Measurements from ENCODE around the gene GDPD5.

The GDPD5 gene

DNA sequence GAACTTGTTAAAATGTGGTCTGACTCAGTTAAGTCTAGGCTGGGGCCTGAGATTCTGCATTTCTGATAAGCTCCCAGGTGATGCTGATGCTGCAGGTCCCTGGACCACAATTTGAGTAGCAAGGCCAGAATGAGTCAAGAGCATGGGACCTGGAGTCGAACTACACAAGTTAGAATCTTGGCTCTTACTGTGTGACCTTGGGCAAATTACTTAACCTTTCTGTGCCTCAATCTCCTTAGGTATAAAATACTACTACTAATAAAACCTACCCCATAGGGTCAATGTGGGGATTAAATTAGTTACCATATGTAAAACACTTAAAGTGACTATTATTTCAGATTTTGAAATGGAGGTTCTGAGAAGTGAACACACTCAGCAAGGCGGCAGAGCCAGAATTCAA, 34.3 kb downstream of the GDPD5 start:
- Histone ChIP-seq H2AFZ (ENCODE audit: low read depth, low read length) (no peak overlapping the region), H3K79me2 (ENCODE audit: insufficient read depth, low read length) (no peaks in the 10 kb centered on the region), H3K9ac (ENCODE audit: low read depth, low read length) (no peak overlapping the region), H3K4me3 (ENCODE audit: low read depth in 1 of 2, low read length in 2 of 2) (no peak overlapping the region), H3K4me2 (ENCODE audit: insufficient read depth, low read length) (no peak overlapping the region), H3K27ac (ENCODE audit: low read length) (no peak overlapping the region), H3K9me3 (ENCODE audit: insufficient read depth, low read length, severe bottlenecking) (no peaks in the 10 kb centered on the region), H3K4me1 (ENCODE audit: insufficient read depth, low read length) (peaks cover 8% of the 10 kb centered on the region; the same call in 1 of the 2 replicates), H3K36me3 (ENCODE audit: insufficient read depth, low read length) (no peaks in the 10 kb centered on the region), H4K20me1 (ENCODE audit: insufficient read depth, low read length) (no peaks in the 10 kb centered on the region), H3K27me3 (ENCODE audit: insufficient read depth, low read length, poor library complexity) (no peaks in the 10 kb centered on the region)
- no peak for TF ChIP-seq CTCF (IDR thresholded peaks at IDR 0.05; ENCODE audit: borderline replicate concordance, extremely low read depth, low read length, poor library complexity, severe bottlenecking)
- TF ChIP-seq EZH2 (IDR thresholded peaks at IDR 0.05; ENCODE audit: borderline replicate concordance, low read depth, low read length, severe bottlenecking), result no peak
- ATAC-seq (ENCODE audit: insufficient read depth, low read depth), result no peak
- DNase-seq, result no peak

DNA sequence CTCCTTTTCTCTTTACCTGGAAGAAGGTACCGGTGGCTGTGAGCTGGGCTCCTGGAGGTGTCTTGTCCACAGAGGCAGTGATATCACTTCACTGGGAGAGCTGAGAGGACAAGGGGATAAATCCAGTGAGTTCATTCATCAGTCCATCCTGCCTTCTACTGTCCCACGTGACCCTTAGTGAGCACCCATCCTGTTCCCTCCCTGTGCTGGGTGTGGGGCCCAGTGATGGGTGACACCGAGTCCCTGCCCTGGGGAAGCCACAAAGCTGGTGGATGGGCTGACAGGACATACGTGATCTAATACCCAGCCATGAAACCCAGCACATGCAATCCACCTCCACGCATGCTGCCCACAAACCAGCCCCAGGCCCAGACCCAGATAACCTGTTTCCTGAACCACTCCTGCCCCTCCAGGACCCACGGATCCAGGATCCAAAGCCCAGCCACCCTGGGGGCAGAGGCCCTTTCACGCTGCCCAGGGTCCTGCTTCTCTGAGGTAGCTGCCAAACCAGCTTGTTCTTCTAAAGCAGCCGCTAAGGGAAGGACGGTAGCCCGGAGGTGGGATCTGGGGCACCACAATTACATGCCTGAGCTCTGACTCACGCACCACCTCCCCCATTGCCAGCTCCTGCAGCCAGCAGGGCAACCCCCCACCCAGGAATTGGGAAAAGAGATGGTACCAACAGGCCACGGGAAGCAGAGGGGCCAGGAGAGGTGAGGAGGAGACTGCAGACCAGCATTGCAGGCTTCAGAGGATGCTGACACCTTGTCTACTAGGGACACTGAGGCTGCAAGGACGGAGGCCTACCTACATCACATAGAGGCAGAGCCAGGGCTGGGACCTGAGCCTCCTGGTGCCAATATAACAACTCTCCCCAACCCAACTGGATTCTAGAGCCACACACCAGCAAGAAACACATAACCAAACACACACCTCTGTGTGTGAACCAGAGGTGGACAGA, 35.2 kb downstream of the GDPD5 start:
- no peaks in the 10 kb centered on the region for H4K20me1 ChIP-seq (ENCODE audit: insufficient read depth, low read length)
- no peak overlapping the region for H3K4me2 ChIP-seq (ENCODE audit: insufficient read depth, low read length)
- no peaks in the 10 kb centered on the region for H3K36me3 ChIP-seq (ENCODE audit: insufficient read depth, low read length)
- H2AFZ ChIP-seq (ENCODE audit: low read depth, low read length), result no peak overlapping the region
- no peak overlapping the region for H3K27ac ChIP-seq (ENCODE audit: low read length)
- TF ChIP-seq EZH2 (IDR thresholded peaks at IDR 0.05; ENCODE audit: borderline replicate concordance, low read depth, low read length, severe bottlenecking), result no peak
- no peak for TF ChIP-seq CTCF (IDR thresholded peaks at IDR 0.05; ENCODE audit: borderline replicate concordance, extremely low read depth, low read length, poor library complexity, severe bottlenecking)
- no peaks in the 10 kb centered on the region for H3K9me3 ChIP-seq (ENCODE audit: insufficient read depth, low read length, severe bottlenecking)
- no peak overlapping the region for H3K4me3 ChIP-seq (ENCODE audit: low read depth in 1 of 2, low read length in 2 of 2)
- no peak overlapping the region for H3K9ac ChIP-seq (ENCODE audit: low read depth, low read length)
- no peak for DNase-seq
- H3K4me1 ChIP-seq (ENCODE audit: insufficient read depth, low read length), result peaks cover 8% of the 10 kb centered on the region; the same call in 1 of the 2 replicates
- no peak for ATAC-seq (ENCODE audit: insufficient read depth, low read depth)
- H3K27me3 ChIP-seq (ENCODE audit: insufficient read depth, low read length, poor library complexity), result no peaks in the 10 kb centered on the region
- H3K79me2 ChIP-seq (ENCODE audit: insufficient read depth, low read length), result no peaks in the 10 kb centered on the region

- TF ChIP-seq CTCF (IDR thresholded peaks at IDR 0.05; ENCODE audit: borderline replicate concordance, extremely low read depth, low read length, poor library complexity, severe bottlenecking) (no peak), EZH2 (IDR thresholded peaks at IDR 0.05; ENCODE audit: borderline replicate concordance, low read depth, low read length, severe bottlenecking) (no peak)
- no peaks in the 10 kb centered on the region for H3K79me2 ChIP-seq (ENCODE audit: insufficient read depth, low read length)
Observed at GRCh38 chr11:75487365-75487764, 38.4 kb downstream of the GDPD5 start.

More at GRCh38 chr11:75487365-75487764, 38.4 kb downstream of the GDPD5 start:
- Histone ChIP-seq H3K9me3 (ENCODE audit: insufficient read depth, low read length, severe bottlenecking) (no peaks in the 10 kb centered on the region), H3K4me3 (ENCODE audit: low read depth in 1 of 2, low read length in 2 of 2) (no peak overlapping the region), H3K4me1 (ENCODE audit: insufficient read depth, low read length) (peaks cover 6% of the 10 kb centered on the region; the same call in 1 of the 2 replicates), H3K4me2 (ENCODE audit: insufficient read depth, low read length) (no peak overlapping the region), H2AFZ (ENCODE audit: low read depth, low read length) (no peak overlapping the region), H3K27ac (ENCODE audit: low read length) (no peak overlapping the region), H3K27me3 (ENCODE audit: insufficient read depth, low read length, poor library complexity) (no peaks in the 10 kb centered on the region), H4K20me1 (ENCODE audit: insufficient read depth, low read length) (no peaks in the 10 kb centered on the region), H3K9ac (ENCODE audit: low read depth, low read length) (no peak overlapping the region), H3K36me3 (ENCODE audit: insufficient read depth, low read length) (no peaks in the 10 kb centered on the region)
- no peak for DNase-seq
- no peak for ATAC-seq (ENCODE audit: insufficient read depth, low read depth)
